ENCODE measurements around the gene HERPUD2.

HERPUD2 gene

GRCh38 chr7:35720849-35721248 lies 25.9 kb upstream of the HERPUD2 start:
- H3K9me3 Mint-ChIP-seq, result peaks cover 5% of the 10 kb centered on the region
- H3K4me3 Mint-ChIP-seq, result no peak overlapping the region
- H3K27me3 Mint-ChIP-seq, result no peaks in the 10 kb centered on the region
- peaks cover 49% of the 10 kb centered on the region for H3K4me1 Mint-ChIP-seq (ENCODE audit: low read depth)
- no peak overlapping the region for H3K27ac Mint-ChIP-seq
- H3K36me3 Mint-ChIP-seq (ENCODE audit: low read depth), result no peaks in the 10 kb centered on the region

GRCh38 chr7:35720032-35720431 lies 25.1 kb upstream of the HERPUD2 start:
- H3K4me1 Mint-ChIP-seq (ENCODE audit: low read depth), result peaks cover 45% of the 10 kb centered on the region
- H3K4me3 Mint-ChIP-seq, result no peak overlapping the region
- H3K27ac Mint-ChIP-seq, result no peak overlapping the region
- no peaks in the 10 kb centered on the region for H3K27me3 Mint-ChIP-seq
- H3K36me3 Mint-ChIP-seq (ENCODE audit: low read depth), result no peaks in the 10 kb centered on the region
- peaks cover 5% of the 10 kb centered on the region for H3K9me3 Mint-ChIP-seq

GRCh38 chr7:35718047-35718446 lies 23.1 kb upstream of the HERPUD2 start:
- Mint-ChIP-seq H3K4me1 (ENCODE audit: low read depth) (peaks cover 32% of the 10 kb centered on the region), H3K36me3 (ENCODE audit: low read depth) (no peaks in the 10 kb centered on the region), H3K27me3 (no peaks in the 10 kb centered on the region), H3K4me3 (no peak overlapping the region), H3K27ac (no peak overlapping the region), H3K9me3 (peaks cover 5% of the 10 kb centered on the region)

GRCh38 chr7:35717516-35717915 lies 22.6 kb upstream of the HERPUD2 start:
- H3K9me3 Mint-ChIP-seq, result peaks cover under 1% of the 10 kb centered on the region
- H3K36me3 Mint-ChIP-seq (ENCODE audit: low read depth), result no peaks in the 10 kb centered on the region
- H3K4me1 Mint-ChIP-seq (ENCODE audit: low read depth), result peaks cover 27% of the 10 kb centered on the region
- H3K4me3 Mint-ChIP-seq, result no peak overlapping the region
- H3K27me3 Mint-ChIP-seq, result no peaks in the 10 kb centered on the region
- H3K27ac Mint-ChIP-seq, result no peak overlapping the region

GRCh38 chr7:35717013-35717412 lies 22.1 kb upstream of the HERPUD2 start:
- no peak overlapping the region for H3K4me3 Mint-ChIP-seq
- no peaks in the 10 kb centered on the region for H3K27me3 Mint-ChIP-seq
- H3K27ac Mint-ChIP-seq, result no peak overlapping the region
- H3K4me1 Mint-ChIP-seq (ENCODE audit: low read depth), result peaks cover 22% of the 10 kb centered on the region
- no peaks in the 10 kb centered on the region for H3K36me3 Mint-ChIP-seq (ENCODE audit: low read depth)
- H3K9me3 Mint-ChIP-seq, result no peaks in the 10 kb centered on the region

- no peak overlapping the region for H3K4me3 Mint-ChIP-seq
- no peaks in the 10 kb centered on the region for H3K9me3 Mint-ChIP-seq
- H3K36me3 Mint-ChIP-seq (ENCODE audit: low read depth), result no peaks in the 10 kb centered on the region
- H3K27me3 Mint-ChIP-seq, result no peaks in the 10 kb centered on the region
- H3K27ac Mint-ChIP-seq, result no peak overlapping the region
- H3K4me1 Mint-ChIP-seq (ENCODE audit: low read depth), result peaks cover 14% of the 10 kb centered on the region
These were observed 21.3 kb upstream of the HERPUD2 start for GRCh38 chr7:35716038-35716803.

GRCh38 chr7:35714862-35715261 lies 19.9 kb upstream of the HERPUD2 start:
- Mint-ChIP-seq H3K36me3 (ENCODE audit: low read depth) (no peaks in the 10 kb centered on the region), H3K4me1 (ENCODE audit: low read depth) (peaks cover 20% of the 10 kb centered on the region), H3K27ac (no peak overlapping the region), H3K27me3 (no peaks in the 10 kb centered on the region), H3K4me3 (no peak overlapping the region), H3K9me3 (no peaks in the 10 kb centered on the region)

- no peaks in the 10 kb centered on the region for H3K27me3 Mint-ChIP-seq
- H3K4me3 Mint-ChIP-seq, result no peak overlapping the region
- H3K36me3 Mint-ChIP-seq (ENCODE audit: low read depth), result no peaks in the 10 kb centered on the region
- H3K4me1 Mint-ChIP-seq (ENCODE audit: low read depth), result peaks cover 24% of the 10 kb centered on the region
- H3K9me3 Mint-ChIP-seq, result no peaks in the 10 kb centered on the region
- H3K27ac Mint-ChIP-seq, result no peak overlapping the region
These were observed 19.5 kb upstream of the HERPUD2 start for GRCh38 chr7:35714407-35714806.

GRCh38 chr7:35712563-35713226 lies 17.8 kb upstream of the HERPUD2 start:
- Mint-ChIP-seq H3K4me3 (no peak overlapping the region), H3K36me3 (ENCODE audit: low read depth) (no peaks in the 10 kb centered on the region), H3K4me1 (ENCODE audit: low read depth) (peaks cover 29% of the 10 kb centered on the region), H3K27me3 (no peaks in the 10 kb centered on the region), H3K27ac (no peak overlapping the region), H3K9me3 (no peaks in the 10 kb centered on the region)

- no peak overlapping the region for H3K4me3 Mint-ChIP-seq
- H3K27ac Mint-ChIP-seq, result no peak overlapping the region
- peaks cover 20% of the 10 kb centered on the region for H3K4me1 Mint-ChIP-seq (ENCODE audit: low read depth)
- no peaks in the 10 kb centered on the region for H3K36me3 Mint-ChIP-seq (ENCODE audit: low read depth)
- H3K9me3 Mint-ChIP-seq, result no peaks in the 10 kb centered on the region
- no peaks in the 10 kb centered on the region for H3K27me3 Mint-ChIP-seq
These were observed 12.5 kb upstream of the HERPUD2 start for GRCh38 chr7:35707422-35707821.

GRCh38 chr7:35705932-35706461 lies 11.1 kb upstream of the HERPUD2 start:
- no peaks in the 10 kb centered on the region for H3K9me3 Mint-ChIP-seq
- no peaks in the 10 kb centered on the region for H3K36me3 Mint-ChIP-seq (ENCODE audit: low read depth)
- H3K4me1 Mint-ChIP-seq (ENCODE audit: low read depth), result peaks cover 27% of the 10 kb centered on the region
- H3K27ac Mint-ChIP-seq, result no peak overlapping the region
- no peaks in the 10 kb centered on the region for H3K27me3 Mint-ChIP-seq
- H3K4me3 Mint-ChIP-seq, result no peak overlapping the region

GRCh38 chr7:35704261-35704660 lies 9.3 kb upstream of the HERPUD2 start:
- Mint-ChIP-seq H3K9me3 (no peaks in the 10 kb centered on the region), H3K4me3 (no peak overlapping the region), H3K36me3 (ENCODE audit: low read depth) (no peaks in the 10 kb centered on the region), H3K27me3 (no peaks in the 10 kb centered on the region), H3K27ac (no peak overlapping the region), H3K4me1 (ENCODE audit: low read depth) (peaks cover 27% of the 10 kb centered on the region)

GRCh38 chr7:35702541-35702940 lies 7.6 kb upstream of the HERPUD2 start:
- no peaks in the 10 kb centered on the region for H3K36me3 Mint-ChIP-seq (ENCODE audit: low read depth)
- H3K27me3 Mint-ChIP-seq, result no peaks in the 10 kb centered on the region
- H3K4me3 Mint-ChIP-seq, result no peak overlapping the region
- H3K27ac Mint-ChIP-seq, result no peak overlapping the region
- H3K4me1 Mint-ChIP-seq (ENCODE audit: low read depth), result peaks cover 26% of the 10 kb centered on the region
- no peaks in the 10 kb centered on the region for H3K9me3 Mint-ChIP-seq

- Mint-ChIP-seq H3K27me3 (no peaks in the 10 kb centered on the region), H3K9me3 (no peaks in the 10 kb centered on the region), H3K27ac (no peak overlapping the region), H3K4me1 (ENCODE audit: low read depth) (peaks cover 38% of the 10 kb centered on the region), H3K4me3 (no peak overlapping the region), H3K36me3 (ENCODE audit: low read depth) (peaks cover 10% of the 10 kb centered on the region)
These were observed 6.5 kb upstream of the HERPUD2 start for GRCh38 chr7:35701287-35701900.

- Mint-ChIP-seq H3K4me3 (no peak overlapping the region), H3K4me1 (ENCODE audit: low read depth) (peaks cover 43% of the 10 kb centered on the region), H3K27ac (peak overlapping the region; percentile 46), H3K36me3 (ENCODE audit: low read depth) (peaks cover 14% of the 10 kb centered on the region), H3K27me3 (no peaks in the 10 kb centered on the region), H3K9me3 (no peaks in the 10 kb centered on the region)
These were observed 5.9 kb upstream of the HERPUD2 start for GRCh38 chr7:35700865-35701264.

Data from stimulated activated naive CD8-positive, alpha-beta T cell treated with anti-CD3 and anti-CD28 coated beads, Interleukin-15, Interleukin-2, amounts not matched to agents 100 ng/mL and 50 ng/mL, for 24 hours (primary cell).